HG03045 (cell line): Measurements from ENCODE around the gene PDK3.

Source experiments
- ATAC-seq: cut with Tn5 transposase; IDR thresholded peaks from one replicate; pipeline ENCODE4 v1.9.1; 2021; ENCODE audit warnings: mild to moderate bottlenecking, moderate library complexity; ENCODE audit not compliant: unreplicated experiment

Gene PDK3

DNA sequence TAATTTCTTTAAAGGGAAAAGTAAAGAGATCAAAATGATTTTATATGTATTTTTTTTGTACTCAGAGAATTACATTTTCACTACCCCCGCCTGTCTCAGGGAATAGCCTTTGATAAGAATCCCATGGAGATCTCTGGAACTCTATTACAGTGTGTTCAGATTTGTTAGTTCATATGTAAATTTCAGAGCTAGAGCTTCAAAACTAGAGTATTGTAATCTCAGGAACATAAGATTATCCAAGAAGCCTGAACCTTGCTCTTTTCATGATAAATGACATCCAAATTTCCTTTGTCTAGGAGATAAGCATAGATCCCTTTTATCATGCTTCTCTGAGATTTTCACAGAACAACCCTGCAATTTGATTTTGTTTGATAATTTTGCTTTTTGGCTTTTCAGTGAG, 82.9 kb downstream of the PDK3 start:
- ATAC-seq, result no peak

DNA sequence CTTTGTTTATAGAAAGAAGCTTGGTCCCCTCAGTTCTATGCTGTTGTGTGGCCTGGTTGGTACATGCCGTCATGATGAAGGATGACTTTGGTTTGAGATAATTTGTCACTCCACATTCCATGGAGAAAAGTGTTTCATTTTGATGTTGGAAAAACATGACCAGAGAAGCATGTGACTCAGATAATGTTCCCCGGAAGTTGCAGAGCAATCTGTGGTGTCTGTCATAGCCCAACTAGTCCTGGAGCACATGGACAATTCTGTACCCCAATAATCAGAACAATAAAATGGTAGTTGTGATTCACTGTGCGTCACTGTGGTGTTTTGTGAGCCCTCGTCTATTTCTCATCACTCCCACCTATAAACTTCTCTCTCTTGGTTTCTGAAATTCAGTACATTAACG, 85.1 kb downstream of the PDK3 start:
- no peak for ATAC-seq

DNA sequence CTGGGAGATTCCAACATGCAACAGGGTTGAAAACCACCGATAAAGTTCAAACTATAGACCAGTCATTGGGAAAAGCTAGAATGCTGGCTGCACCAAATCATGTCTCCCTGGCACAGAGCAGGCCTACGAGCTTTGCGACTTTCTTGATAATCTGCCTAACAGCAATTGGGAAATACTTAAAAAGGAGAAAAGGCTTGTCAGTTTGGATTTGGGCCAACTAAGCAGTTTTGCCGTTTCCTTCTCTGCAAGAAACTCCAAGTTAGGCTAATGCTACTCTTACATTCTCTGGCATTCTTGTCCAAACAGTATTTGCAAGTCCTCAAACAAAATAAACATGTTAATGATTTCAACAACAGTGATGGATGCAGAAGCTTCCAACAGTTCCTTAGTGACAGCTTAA, 87.9 kb downstream of the PDK3 start:
- no peak for ATAC-seq

DNA sequence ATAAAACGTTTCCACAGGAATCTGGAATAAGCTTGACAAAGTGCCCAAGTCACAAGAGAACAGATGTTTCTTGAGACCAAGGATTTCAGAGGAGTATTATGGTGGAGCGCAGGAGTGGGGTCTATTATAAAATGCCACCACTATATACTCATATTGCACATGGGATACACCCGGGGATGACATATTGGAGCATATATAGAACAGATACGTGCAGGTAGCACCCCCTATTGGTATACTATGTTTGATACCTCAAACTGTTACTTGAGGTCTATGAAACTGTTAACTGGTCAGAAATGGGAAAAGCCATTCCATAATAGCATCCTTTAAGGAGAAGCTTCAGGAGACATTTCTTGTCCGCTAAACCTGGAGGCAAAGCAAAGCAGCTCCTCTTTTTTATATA, 96.0 kb downstream of the PDK3 start:
- ATAC-seq, result no peak

DNA sequence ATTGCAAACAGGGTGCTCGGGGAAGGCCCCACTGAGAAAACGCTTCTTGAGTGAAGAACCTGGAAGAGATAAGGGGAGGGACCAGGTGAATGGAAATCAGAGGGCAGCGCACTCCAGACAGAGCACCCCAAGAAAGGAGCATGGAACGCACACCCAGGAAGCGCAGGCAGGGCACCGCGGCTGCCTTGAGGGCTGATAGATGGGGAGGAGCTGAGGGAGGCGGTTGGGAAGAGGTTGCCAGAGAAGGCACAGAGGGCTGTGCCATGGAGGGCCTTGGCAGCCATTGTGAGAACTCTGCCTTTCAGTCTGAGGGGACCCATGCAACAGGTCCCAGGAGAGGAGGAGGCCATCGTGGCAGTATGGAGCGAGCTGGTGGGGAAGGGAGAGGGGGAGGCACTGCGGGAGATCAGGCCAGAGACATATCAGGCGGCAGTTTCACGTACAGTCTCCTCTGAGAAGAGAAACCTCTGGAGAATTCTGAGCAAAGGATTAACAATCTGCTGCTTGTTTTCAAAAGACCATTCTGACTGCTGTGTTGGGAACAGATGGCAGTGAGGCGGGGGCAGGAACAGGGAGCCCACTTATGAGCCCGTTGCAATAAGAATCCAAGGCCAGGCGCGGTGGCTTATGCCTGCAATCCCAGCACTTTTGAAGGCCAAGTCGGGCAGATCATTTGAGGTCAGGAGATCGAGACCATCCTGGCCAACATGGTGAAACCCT, 98.4 kb downstream of the PDK3 start:
- ATAC-seq, result no peak

DNA sequence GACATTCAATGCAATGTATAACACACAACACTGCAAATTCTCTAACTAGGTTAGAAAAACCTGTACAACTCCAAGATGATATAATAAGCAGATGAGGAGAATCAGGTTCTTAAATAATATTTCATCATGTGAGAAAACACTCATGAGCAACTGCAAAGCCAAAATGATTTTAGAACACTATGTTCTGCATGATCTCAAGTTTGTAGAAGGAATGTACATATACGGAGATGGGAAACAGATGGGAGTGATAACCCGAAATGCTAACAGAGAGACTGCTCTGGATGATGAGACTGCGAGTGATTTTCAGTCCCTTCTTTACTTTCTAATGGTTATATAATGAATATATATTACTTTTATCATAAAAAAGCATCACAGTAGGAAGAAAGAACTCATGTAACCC, 101.2 kb downstream of the PDK3 start:
- ATAC-seq, result no peak

DNA sequence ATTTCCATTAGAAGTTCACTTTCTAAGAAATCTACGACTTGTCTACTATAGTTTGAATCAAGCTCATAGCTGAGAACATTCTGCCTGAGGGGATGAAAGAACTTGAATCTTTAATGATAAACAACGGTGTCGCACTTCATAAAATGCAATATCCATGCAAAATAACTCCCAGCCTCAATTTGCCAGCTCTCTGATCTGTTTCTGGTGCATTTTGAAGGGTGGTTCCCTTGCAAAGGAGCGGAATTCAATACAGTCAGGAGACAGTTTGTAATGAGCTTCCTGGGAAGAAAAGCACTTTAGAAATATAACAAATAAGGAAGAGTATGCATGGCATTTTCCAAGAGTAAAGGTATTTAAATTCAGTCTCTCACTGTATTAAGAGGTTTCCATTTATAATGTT, 102.1 kb downstream of the PDK3 start:
- ATAC-seq, result no peak

DNA sequence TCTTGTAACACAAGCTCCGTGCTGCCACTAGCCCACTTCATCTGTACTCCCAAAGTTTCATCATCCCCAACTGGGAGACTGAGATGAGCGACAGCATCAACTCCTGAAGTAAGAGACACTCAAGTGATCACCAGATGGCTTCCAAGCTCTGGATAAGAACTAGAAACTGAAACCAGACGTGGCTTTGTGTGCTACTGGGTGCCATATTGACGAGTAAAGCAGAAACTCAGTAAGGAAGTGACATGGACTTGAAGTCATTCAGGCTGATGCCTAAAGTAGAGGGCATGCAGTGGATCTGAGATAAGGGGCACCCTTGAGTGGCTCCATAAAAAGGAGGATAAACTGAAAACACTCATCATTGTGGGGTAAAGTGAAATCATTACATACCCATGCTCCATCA, 109.7 kb downstream of the PDK3 start:
- no peak for ATAC-seq

DNA sequence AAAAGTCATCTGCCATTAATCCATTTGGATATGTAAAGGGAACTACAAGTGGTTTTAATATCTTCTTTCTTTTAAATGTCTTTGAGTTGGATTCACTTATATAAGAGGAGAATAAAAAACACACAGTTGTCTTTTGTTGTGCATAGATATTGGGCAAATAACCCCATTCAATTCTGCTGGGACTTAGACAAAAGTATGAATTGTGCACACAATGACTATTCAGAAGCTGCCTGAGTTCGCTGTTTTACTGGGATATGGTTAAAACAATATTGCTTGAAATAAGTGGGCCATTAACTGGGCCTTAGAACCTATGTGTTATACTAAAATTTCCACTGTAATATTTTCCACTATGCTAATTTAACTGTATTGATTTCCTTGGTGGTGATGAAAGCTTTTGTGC, 110.4 kb downstream of the PDK3 start:
- no peak for ATAC-seq

DNA sequence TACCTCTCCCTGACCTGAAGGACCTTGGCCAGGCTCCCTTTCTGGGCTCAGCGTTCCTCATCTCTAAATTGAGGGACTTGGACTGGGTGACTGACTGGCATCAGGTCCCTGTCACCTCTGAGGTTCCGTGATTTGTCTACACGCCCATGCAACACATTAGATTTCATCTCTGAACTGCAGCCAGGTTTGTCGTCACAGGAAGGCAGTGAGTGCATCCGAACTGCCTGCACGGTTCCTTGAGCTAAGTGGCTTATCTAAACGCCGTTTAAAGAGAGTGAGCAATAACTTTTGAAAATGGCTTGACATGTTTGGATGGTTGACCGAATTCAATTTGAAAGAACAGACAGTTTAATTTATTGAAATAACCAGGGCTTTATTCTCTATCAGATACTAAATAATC, 112.0 kb downstream of the PDK3 start:
- no peak for ATAC-seq
